ENCODE data around the gene PDCD7.
"Not testable (repeated sequence)": the region's sequence is repeated elsewhere in the genome, so short reads cannot be mapped to it uniquely, and the experiment has no call there.

The PDCD7 gene, protein sequence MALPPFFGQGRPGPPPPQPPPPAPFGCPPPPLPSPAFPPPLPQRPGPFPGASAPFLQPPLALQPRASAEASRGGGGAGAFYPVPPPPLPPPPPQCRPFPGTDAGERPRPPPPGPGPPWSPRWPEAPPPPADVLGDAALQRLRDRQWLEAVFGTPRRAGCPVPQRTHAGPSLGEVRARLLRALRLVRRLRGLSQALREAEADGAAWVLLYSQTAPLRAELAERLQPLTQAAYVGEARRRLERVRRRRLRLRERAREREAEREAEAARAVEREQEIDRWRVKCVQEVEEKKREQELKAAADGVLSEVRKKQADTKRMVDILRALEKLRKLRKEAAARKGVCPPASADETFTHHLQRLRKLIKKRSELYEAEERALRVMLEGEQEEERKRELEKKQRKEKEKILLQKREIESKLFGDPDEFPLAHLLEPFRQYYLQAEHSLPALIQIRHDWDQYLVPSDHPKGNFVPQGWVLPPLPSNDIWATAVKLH

GRCh38 chr15:65133548-65134200, at the start of gene PDCD7:
Gene PDCD7 (minus strand): TSS chr15:65133808. CDS start chr15:65133781, 27 bp downstream.
- DNase-seq (ENCODE audit: low spot score), result peak; percentile 88

- no peak for DNase-seq (ENCODE audit: low spot score)
Observed at GRCh38 chr15:65182538-65182937, 48.9 kb upstream of the PDCD7 start.

DNA sequence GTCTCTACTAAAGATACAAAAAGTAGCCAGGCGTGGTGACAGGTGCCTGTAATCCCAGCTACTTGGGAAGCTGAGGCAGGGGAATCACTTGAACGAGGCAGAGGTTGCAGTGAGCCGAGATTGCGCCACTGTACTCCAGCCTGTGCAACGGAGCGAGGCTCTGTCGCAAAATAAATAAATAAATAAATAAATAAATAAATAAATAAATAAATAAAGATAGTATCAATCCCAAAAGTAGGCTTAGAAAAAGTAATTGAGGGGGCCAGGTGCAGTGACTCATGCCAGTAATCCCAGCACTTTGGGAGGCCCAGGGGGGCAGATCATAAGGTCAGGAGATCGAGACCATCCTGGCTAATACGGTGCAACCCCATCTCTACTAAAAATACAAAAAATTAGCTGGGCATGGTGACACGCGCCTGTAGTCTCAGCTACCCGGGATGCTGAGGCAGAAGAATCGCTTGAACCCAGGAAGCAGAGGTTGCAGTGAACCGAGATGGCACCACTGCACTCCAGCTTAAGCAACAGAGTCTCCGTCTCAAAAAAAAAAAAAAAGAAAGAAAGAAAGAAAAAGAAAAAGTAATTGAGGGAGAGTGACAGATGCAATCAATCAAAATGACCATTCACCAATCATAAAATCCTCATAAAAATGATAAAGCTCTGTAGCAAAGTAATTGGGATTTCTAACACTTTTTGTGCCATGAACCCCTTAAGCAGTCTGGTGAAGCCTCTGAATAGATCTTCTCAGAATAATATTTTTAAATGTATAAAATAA, 48.2 kb upstream of the PDCD7 start:
- not testable (repeated sequence) for DNase-seq (ENCODE audit: low spot score)

GRCh38 chr15:65180167-65180566, 46.6 kb upstream of the PDCD7 start:
- DNase-seq (ENCODE audit: low spot score), result no peak

DNA sequence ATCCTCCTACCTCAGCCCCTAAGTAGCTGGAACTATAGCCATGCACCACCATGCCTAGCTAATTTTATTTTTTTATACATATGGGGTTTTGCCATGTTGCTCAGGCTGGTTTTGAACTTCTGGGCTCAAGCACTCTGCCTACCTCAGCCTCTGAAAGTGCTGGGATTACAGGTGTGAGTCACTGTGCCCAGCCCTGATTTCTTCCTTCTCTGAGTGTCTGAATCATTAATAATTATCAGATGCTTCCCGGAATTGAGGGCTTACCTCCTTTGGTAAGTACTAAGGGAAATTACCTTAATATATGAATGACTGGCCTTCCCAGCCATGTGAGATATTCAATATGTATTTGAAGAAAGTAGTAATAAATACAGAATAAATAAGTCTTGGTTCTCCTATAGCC, 44.3 kb upstream of the PDCD7 start:
- peak; percentile 90 for DNase-seq (ENCODE audit: low spot score)

GRCh38 chr15:65176056-65176455, 42.4 kb upstream of the PDCD7 start:
- peak; percentile 12 for DNase-seq (ENCODE audit: low spot score)

GRCh38 chr15:65175511-65175910, 41.9 kb upstream of the PDCD7 start:
- peak; percentile 79 for DNase-seq (ENCODE audit: low spot score)

- no peak for DNase-seq (ENCODE audit: low spot score)
Observed at GRCh38 chr15:65174509-65174908, 40.9 kb upstream of the PDCD7 start.

GRCh38 chr15:65172531-65172930, 38.9 kb upstream of the PDCD7 start:
- peak; percentile 58 for DNase-seq (ENCODE audit: low spot score)

GRCh38 chr15:65171428-65171827, 37.8 kb upstream of the PDCD7 start:
- DNase-seq (ENCODE audit: low spot score), result peak; percentile 51

- DNase-seq (ENCODE audit: low spot score), result no peak
Observed at GRCh38 chr15:65165875-65166274, 32.3 kb upstream of the PDCD7 start.

GRCh38 chr15:65164139-65164538, 30.5 kb upstream of the PDCD7 start:
- DNase-seq (ENCODE audit: low spot score), result no peak

GRCh38 chr15:65163041-65163440, 29.4 kb upstream of the PDCD7 start:
- peak; percentile 26 for DNase-seq (ENCODE audit: low spot score)

GRCh38 chr15:65156692-65157091, 23.1 kb upstream of the PDCD7 start:
- no peak for DNase-seq (ENCODE audit: low spot score)

- DNase-seq (ENCODE audit: low spot score), result no peak
Observed at GRCh38 chr15:65154720-65155119, 21.1 kb upstream of the PDCD7 start.

DNA sequence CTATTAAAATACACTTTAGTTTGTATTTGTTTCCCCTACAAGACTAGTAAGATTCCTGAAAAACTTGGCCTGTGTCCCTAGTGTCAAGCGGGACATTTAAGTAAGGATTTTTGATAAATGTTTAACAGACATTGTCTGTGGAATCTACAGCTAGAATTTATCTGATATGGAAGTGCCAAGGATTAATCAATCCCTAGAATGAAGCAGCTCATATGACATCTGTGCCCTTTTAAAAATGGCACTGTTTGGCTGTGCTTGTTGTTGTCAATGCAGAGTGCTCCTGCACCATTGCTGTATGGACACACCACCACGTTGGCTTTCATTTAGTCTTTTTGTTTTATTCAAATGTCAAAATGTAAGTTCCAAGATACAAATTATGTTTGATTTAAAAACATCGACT, 14.3 kb upstream of the PDCD7 start:
- no peak for DNase-seq (ENCODE audit: low spot score)

- no peak for DNase-seq (ENCODE audit: low spot score)
Observed at GRCh38 chr15:65146438-65146837, 12.8 kb upstream of the PDCD7 start.

- not testable (repeated sequence) for DNase-seq (ENCODE audit: low spot score)
Observed at GRCh38 chr15:65138631-65139030, 5.0 kb upstream of the PDCD7 start.

DNA sequence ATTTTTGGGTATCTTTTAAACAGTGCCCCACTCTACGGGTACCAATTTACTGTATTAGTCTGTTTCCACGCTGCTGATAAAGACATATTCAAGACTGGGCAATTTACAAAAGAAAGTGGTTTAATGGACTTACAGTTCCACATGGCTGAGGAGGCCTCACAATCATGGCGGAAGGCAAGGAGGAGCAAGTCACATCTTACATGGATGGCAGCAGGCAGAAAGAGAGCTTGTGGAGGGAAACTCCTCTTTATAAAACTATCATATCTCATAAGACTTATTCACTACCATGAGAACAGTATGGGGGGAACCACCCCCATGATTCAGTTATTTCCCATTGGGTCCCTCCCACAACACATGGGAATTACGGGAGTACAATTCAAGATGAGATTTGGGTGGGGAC, 4.3 kb upstream of the PDCD7 start:
- not testable (repeated sequence) for DNase-seq (ENCODE audit: low spot score)

GRCh38 chr15:65137089-65137488, 3.5 kb upstream of the PDCD7 start:
- not testable (repeated sequence) for DNase-seq (ENCODE audit: low spot score)

GRCh38 chr15:65134538-65134937, 930 bp upstream of the PDCD7 start:
- no peak for DNase-seq (ENCODE audit: low spot score)

DNA sequence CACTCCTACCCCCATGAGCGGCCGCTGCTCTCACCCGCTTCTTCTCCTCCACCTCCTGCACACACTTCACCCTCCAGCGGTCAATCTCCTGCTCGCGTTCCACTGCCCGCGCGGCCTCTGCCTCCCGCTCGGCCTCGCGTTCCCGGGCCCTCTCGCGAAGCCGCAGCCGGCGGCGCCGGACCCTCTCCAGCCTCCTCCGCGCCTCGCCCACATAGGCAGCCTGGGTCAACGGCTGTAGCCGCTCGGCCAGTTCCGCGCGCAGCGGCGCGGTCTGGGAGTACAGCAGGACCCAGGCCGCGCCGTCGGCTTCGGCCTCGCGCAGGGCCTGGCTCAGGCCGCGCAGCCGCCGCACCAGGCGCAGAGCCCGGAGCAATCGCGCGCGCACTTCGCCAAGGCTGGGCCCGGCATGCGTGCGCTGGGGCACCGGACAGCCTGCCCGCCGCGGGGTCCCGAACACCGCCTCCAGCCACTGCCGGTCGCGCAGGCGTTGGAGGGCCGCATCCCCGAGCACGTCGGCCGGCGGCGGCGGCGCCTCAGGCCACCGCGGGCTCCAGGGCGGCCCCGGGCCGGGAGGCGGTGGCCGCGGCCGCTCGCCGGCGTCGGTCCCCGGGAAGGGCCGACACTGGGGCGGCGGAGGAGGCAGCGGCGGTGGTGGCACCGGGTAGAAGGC, 595 bp downstream of the PDCD7 start:
- peak; percentile 66 for DNase-seq (ENCODE audit: low spot score)

All from kidney tubule cell (primary cell).